ENCODE measurements around the gene SERPINA10.
"Not testable (repeated sequence)": the region's sequence is repeated elsewhere in the genome, so short reads cannot be mapped to it uniquely, and the experiment has no call there.

SERPINA10 gene

GRCh38 chr14:94312481-94313246 is 19.6 kb upstream of the SERPINA10 start:
- no peak for DNase-seq

GRCh38 chr14:94310248-94310647 is 17.2 kb upstream of the SERPINA10 start:
- no peak for DNase-seq

GRCh38 chr14:94309721-94310120 is 16.7 kb upstream of the SERPINA10 start:
- no peak for DNase-seq

GRCh38 chr14:94307410-94307992 is 14.4 kb upstream of the SERPINA10 start:
- no peak for DNase-seq

- no peak for DNase-seq
Observed at GRCh38 chr14:94306047-94306978, 13.2 kb upstream of the SERPINA10 start.

GRCh38 chr14:94305620-94306019 is 12.6 kb upstream of the SERPINA10 start:
- DNase-seq = no peak

- no peak for DNase-seq
Observed at GRCh38 chr14:94304243-94304642, 11.2 kb upstream of the SERPINA10 start.

GRCh38 chr14:94303111-94303510 is 10.0 kb upstream of the SERPINA10 start:
- no peak for DNase-seq

- no peak for DNase-seq
Observed at GRCh38 chr14:94298130-94298529, 5.1 kb upstream of the SERPINA10 start.

GRCh38 chr14:94296181-94296545 is 3.1 kb upstream of the SERPINA10 start:
- not testable (repeated sequence) for DNase-seq

GRCh38 chr14:94295360-94296180 is 2.5 kb upstream of the SERPINA10 start:
- DNase-seq = no peak

- DNase-seq = no peak
Observed at GRCh38 chr14:94293578-94293924, 483 bp upstream of the SERPINA10 start.

GRCh38 chr14:94292526-94292871 is 569 bp downstream of the SERPINA10 start:
- DNase-seq = no peak

- DNase-seq = no peak
Observed at GRCh38 chr14:94291906-94292525, 1.1 kb downstream of the SERPINA10 start.

- no peak for DNase-seq
Observed at GRCh38 chr14:94291159-94291905, 1.7 kb downstream of the SERPINA10 start.

- DNase-seq = no peak
Observed at GRCh38 chr14:94290197-94290596, 2.9 kb downstream of the SERPINA10 start.

- no peak for DNase-seq
Observed at GRCh38 chr14:94288610-94289465, 4.2 kb downstream of the SERPINA10 start.

- no peak for DNase-seq
Observed at GRCh38 chr14:94285158-94285557, 7.9 kb downstream of the SERPINA10 start.

- no peak for DNase-seq
Observed at GRCh38 chr14:94284221-94284620, 8.8 kb downstream of the SERPINA10 start.

GRCh38 chr14:94282991-94283723 is 9.9 kb downstream of the SERPINA10 start:
- DNase-seq = no peak

All from NCI-H2029 (cell line).